Activated T-helper 17 cell treated with anti-CD3 and anti-CD28 coated beads, Interleukin-2, amount 50 U/mL, for 72 hours (primary cell): ENCODE data around the gene PPP2R1B. TPM values are rescaled to one million over a fixed set of nuclear protein-coding genes. Genes with fewer than 3 reads are reported as not detected.

Source experiments
- ATAC-seq: fragments of 150-1000 bp; cut with Tn5 transposase; replicated peaks from 2 replicates; pipeline ENCODE4 v1.10.0; 2021; ENCODE audit warnings: mild to moderate bottlenecking, moderate library complexity
- H3K27ac Mint-ChIP-seq: one replicate; pipeline ENCODE4 v1.8.0; 2022; ENCODE audit warnings: mixed read lengths
- H3K27me3 Mint-ChIP-seq: one replicate; pipeline ENCODE4 v1.8.0; 2022; ENCODE audit warnings: mixed read lengths
- H3K36me3 Mint-ChIP-seq: one replicate; pipeline ENCODE4 v1.8.0; 2022; ENCODE audit warnings: low read depth, mild to moderate bottlenecking, mixed read lengths
- H3K4me1 Mint-ChIP-seq: one replicate; pipeline ENCODE4 v1.8.0; 2022; ENCODE audit warnings: mixed read lengths
- H3K4me3 Mint-ChIP-seq: one replicate; pipeline ENCODE4 v1.8.0; 2022; ENCODE audit warnings: mild to moderate bottlenecking, mixed read lengths
- H3K9me3 Mint-ChIP-seq: one replicate; pipeline ENCODE4 v1.8.0; 2022; ENCODE audit warnings: mixed read lengths
- total RNA-seq, 2 donors: library from RNA; stranded (reverse); gene quantifications; one replicate each; pipeline ENCODE4 v1.2.3, GENCODE V29; 2022

PPP2R1B gene
- total RNA-seq, 2 donors from 2014 or later = 46.9 to 72.6 TPM

DNA sequence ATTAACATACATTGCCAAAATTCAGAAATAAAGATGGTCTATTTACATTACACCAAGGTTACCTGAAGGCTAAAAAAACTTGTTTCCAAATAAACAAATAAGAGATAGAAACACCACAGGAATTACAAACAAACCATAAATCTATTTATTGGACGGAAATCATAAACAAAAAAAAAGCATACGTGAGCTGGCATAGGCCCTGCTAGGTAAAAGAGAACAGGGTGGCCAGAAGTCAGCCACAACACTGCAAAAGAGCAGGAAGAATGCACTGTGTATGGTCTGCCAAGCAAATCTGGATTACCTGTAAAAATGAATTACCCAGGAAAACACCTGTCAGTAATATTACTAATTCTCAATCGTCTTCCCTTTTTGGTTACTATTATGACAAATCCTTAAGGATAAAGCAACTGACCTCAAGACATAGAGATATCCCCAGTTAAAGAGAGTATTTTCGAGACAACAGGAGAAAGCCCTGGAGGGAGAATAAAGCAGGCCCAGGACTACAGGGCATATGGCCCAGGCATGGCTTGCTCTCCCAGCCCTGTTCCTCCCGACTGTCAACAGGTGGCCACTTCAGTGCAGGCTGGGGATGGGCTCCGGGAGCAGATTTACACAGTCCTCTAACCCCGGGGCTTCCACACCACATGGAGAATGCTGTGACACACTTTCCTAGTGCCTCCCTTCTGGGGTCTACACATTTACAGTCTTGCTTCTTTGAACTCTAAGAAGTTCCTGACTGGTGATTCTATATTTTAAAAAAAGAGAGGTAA is 18.0 kb downstream of the PPP2R1B start:
- no peaks in the 10 kb centered on the region for H3K4me1 Mint-ChIP-seq
- no peaks in the 10 kb centered on the region for H3K9me3 Mint-ChIP-seq
- H3K27ac Mint-ChIP-seq = peak overlapping the region; percentile 3
- no peak for ATAC-seq
- peaks cover 99% of the 10 kb centered on the region for H3K36me3 Mint-ChIP-seq
- H3K4me3 Mint-ChIP-seq = no peak overlapping the region
- H3K27me3 Mint-ChIP-seq = no peaks in the 10 kb centered on the region

DNA sequence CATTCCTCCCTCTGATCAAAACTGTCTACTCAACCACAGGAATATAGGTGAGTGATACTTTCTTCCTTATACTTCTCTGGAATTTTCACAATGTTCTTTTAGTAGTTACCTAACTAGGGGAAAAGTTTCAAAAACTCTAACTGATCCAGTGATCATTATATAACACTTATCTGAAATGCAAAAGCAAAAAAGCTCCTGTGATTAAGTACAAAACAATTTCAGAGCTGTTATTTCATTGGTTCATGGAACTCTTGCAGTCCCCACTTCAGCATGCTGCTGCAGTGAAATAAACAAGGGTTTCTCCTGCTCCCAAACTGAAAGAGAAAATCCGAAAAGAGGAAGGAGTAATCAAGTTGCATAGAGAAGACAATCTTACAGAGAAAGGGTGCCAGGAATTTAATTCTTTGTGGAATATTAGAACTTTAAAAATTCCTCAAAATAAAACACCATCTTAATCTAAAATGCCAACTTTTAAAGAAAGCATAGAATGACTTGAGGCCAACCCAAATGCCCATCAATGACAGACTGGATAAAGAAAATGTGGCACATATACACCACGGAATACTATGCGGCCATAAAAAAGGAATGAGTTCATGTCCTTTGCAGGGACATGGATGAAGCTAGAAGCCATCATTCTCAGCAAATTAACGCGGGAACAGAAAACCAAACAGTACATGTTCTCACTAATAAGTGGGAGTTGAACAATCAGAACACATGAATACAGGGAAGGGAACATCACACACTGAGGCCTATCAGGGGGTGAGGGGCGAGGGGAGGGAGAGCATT is 20.3 kb downstream of the PPP2R1B start:
- peaks cover 100% of the 10 kb centered on the region for H3K36me3 Mint-ChIP-seq
- H3K9me3 Mint-ChIP-seq = no peaks in the 10 kb centered on the region
- no peak overlapping the region for H3K4me3 Mint-ChIP-seq
- H3K4me1 Mint-ChIP-seq = no peaks in the 10 kb centered on the region
- no peak for ATAC-seq
- H3K27me3 Mint-ChIP-seq = no peaks in the 10 kb centered on the region
- H3K27ac Mint-ChIP-seq = no peak overlapping the region

DNA sequence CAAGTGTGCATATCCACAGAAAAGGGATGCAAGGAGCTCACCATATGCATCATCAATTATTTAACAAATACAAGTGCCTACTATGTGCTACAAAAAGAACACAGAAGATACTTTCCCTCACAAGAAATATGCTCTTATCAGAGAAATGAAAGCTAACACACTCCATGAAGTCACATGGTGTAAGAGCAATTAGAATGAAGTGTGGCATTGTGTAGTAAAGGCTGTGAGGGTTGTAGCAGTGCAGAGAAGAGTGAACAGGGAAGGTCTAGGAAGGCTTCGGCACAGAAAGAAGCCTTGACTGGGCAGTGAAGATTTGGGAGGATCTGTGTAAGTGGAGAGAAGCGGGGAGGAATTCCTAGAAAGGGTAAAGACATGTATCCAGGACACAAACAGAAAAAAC is 22.5 kb downstream of the PPP2R1B start:
- ATAC-seq = no peak
- H3K27me3 Mint-ChIP-seq = no peaks in the 10 kb centered on the region
- no peak overlapping the region for H3K4me3 Mint-ChIP-seq
- peaks cover 96% of the 10 kb centered on the region for H3K36me3 Mint-ChIP-seq
- no peaks in the 10 kb centered on the region for H3K9me3 Mint-ChIP-seq
- H3K4me1 Mint-ChIP-seq = no peaks in the 10 kb centered on the region
- H3K27ac Mint-ChIP-seq = no peak overlapping the region

DNA sequence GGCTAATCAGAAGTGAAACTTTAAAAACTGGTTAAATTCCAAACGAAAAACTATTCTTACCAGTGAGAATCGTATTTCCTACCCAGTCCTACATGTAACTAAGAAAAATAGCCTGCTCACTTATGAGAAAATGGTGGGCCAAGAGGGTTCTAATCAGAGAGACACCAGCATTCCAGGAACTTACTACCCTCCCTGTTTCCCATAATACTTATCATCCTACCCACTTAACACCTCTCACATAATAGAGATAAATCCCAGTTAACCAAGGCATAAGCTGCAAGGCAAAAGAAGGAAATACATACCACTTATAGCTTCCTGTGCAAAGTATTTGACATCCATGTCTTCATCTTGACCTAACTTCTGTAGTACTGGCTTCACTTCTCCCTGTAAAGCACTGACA is 24.4 kb downstream of the PPP2R1B start:
- no peak for ATAC-seq
- Mint-ChIP-seq H3K36me3 (peaks cover 83% of the 10 kb centered on the region), H3K27me3 (no peaks in the 10 kb centered on the region), H3K27ac (no peak overlapping the region), H3K4me1 (no peaks in the 10 kb centered on the region), H3K9me3 (no peaks in the 10 kb centered on the region), H3K4me3 (no peak overlapping the region)

DNA sequence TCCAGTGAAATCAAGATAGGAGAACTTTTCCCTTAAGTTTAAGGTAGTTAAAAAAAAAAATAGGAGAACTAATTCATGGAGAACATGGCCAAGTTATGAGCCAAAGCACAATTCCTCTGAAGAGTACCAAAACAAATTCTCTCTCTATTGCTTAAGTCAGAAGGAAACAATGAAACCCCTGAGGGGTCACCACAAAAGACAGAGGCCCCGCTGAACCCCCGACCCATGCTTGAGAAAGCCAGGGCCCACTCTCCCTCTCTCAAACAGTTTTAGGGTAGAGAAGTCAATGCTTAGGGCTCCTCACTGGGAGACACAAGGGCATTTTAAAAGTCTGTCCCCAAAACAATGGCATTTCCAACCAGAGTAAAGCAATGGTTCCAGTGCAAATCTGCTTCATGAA is 26.9 kb downstream of the PPP2R1B start:
- Mint-ChIP-seq H3K27ac (no peak overlapping the region), H3K4me1 (no peaks in the 10 kb centered on the region), H3K9me3 (no peaks in the 10 kb centered on the region), H3K36me3 (peaks cover 59% of the 10 kb centered on the region), H3K27me3 (no peaks in the 10 kb centered on the region), H3K4me3 (no peak overlapping the region)
- no peak for ATAC-seq

DNA sequence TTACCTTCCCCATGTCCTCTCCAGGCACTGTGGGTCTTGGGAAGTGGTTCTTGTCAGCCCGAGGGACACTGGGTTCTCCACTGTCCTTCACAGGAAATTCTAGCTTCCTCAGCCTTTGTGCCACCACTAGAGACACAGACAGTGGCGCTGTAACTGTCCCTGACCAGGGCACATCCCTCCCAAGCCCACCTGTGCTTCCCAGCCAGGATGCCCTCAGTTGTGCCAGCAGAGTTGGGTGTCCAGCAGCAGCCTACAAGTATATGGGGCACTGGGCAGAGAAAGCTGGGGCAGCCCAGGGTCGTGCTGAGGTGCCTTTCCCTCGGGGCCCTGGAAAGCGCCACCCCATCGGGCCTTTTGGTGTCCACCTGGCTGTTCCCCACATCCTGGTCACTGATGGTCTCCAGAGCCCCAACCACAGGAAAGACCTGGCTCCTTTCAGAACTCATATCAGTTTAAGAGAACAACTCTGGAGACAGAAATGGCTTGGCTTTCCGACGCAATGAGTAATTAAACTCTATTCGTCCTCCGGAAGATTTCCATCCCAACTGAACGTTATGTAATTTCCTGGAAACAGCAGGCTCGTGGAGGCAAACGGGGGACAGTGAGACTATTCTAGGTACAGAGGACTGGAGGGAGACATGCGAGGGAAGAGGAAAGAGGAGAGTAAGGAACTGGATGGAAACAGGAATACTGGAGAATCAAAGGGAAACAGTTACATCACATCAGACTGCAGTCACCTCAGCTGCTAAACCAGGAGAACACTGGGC is 28.6 kb downstream of the PPP2R1B start:
- no peaks in the 10 kb centered on the region for H3K9me3 Mint-ChIP-seq
- no peak overlapping the region for H3K4me3 Mint-ChIP-seq
- no peaks in the 10 kb centered on the region for H3K4me1 Mint-ChIP-seq
- H3K36me3 Mint-ChIP-seq = peaks cover 42% of the 10 kb centered on the region
- H3K27ac Mint-ChIP-seq = peak overlapping the region; percentile 9
- ATAC-seq = no peak
- H3K27me3 Mint-ChIP-seq = no peaks in the 10 kb centered on the region

DNA sequence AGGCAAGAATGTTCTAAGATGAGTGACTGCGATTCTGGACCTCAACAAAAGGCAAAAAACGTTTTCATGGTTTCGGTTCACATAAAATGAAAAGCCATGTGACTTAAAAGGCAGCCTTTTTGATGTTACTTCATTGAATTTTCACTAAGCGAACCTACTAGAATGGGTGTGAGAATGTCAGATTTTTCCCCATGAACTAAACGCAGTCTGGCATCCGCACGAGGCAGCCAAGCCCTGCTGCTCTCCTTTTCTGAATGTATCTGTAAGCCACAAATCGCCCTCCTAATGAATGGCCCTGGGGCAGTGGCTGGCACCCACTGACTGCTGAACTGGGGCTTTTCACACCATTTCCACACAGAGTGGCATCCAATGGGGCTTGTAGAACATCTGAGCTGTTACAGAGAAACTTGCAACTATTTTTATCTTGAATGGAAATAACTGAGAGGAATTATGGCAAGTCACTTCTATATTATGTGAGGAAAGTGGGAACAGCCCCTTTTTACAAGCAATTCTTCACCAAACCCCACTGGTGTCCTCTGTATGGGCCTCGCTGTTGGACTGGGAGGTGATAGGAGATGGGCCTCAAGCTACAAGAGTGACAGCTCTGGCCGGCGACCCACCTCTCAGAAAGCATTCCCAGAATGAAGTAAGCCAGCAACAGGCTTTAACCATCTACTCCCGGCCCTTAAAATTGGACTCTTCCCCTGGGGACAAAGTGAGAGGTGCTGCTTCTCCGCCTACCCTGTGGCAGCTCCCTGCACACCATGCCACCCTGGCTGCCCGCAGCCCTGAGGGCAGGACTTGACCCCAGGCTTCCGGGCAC is 29.4 kb downstream of the PPP2R1B start:
- H3K27me3 Mint-ChIP-seq = no peaks in the 10 kb centered on the region
- ATAC-seq = no peak
- H3K36me3 Mint-ChIP-seq = peaks cover 34% of the 10 kb centered on the region
- H3K27ac Mint-ChIP-seq = peak overlapping the region; percentile 46
- H3K4me1 Mint-ChIP-seq = no peaks in the 10 kb centered on the region
- H3K9me3 Mint-ChIP-seq = no peaks in the 10 kb centered on the region
- H3K4me3 Mint-ChIP-seq = no peak overlapping the region

DNA sequence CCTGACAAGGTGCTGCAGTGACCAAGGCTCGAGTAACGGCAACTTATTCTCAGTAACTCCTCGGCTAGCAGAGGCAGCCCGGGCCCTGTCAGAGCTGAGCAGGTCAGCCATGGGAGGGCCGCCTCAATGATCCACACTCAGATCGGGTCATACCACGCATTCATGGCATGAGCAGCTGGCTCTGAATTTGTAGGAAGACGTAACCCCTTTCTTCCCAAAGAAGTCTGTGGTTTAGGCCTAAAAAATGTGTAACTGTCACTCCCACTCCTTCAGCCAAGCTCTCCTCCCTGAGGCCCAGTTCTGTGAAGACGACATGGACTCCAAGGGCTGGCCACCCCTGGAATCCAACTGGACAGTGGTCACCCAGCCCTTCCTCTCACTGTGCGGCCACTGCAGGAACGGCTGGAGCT is 30.0 kb downstream of the PPP2R1B start:
- Mint-ChIP-seq H3K27ac (peak overlapping the region; percentile 46), H3K4me1 (no peaks in the 10 kb centered on the region), H3K27me3 (no peaks in the 10 kb centered on the region), H3K4me3 (no peak overlapping the region), H3K36me3 (peaks cover 28% of the 10 kb centered on the region), H3K9me3 (no peaks in the 10 kb centered on the region)
- no peak for ATAC-seq

DNA sequence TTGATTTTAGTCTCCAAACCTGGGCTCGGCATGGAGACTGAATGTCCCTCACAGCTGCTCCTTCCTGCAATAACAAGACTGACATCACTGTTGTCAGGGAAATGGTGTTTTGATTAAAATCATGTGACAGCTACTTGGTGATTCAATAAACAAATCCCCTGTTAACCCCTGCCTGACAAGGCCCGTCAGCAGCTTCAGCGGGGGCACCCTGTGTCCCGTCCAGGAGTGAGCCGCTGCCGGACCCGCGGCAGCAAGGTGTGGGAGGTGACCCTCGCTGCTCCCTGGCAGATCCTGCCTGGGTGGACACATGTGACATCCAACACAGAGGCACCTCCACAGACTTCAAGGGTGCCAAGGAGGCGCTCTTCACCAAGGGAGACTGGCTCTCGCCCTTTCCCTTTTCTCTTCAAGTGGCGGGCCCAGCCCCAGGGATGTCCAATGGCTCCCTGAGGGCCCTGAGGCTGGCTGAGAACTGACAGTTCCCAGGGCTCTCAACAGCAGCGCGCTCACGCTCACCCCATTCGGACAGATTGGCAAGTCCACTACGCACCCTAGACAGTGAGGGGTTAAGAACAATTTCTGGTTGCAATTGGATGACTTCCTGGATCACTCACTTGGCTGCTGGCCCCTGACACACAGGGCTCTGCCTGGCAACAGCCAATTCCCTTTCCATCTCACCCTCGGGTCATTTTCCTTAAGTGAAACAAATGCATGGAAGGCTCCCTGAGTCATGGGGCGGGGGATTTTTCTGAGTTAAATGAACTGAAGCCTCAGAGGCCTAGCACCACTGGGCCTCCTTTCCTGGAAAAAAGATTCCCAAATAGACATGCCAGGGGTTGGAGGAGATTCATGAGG is 30.7 kb downstream of the PPP2R1B start:
- Mint-ChIP-seq H3K4me1 (no peaks in the 10 kb centered on the region), H3K27me3 (no peaks in the 10 kb centered on the region), H3K27ac (peak overlapping the region; percentile 31), H3K9me3 (no peaks in the 10 kb centered on the region), H3K36me3 (peaks cover 21% of the 10 kb centered on the region), H3K4me3 (no peak overlapping the region)
- no peak for ATAC-seq

DNA sequence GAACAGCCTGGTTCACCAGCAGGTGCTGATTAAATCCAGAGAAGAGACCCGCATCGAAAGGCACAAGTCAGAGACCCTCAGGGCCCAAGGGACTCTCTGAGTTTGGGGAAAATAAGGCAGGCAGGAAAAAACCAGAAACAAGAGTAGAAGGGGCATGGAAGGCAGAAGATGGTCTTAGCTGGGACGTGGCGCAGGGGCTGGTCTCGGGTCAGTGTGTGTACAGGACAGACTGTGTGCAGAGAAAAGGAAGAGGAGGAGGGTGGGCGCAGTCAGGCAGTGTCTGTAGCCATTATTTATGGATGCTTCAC is 31.3 kb downstream of the PPP2R1B start:
- Mint-ChIP-seq H3K27ac (peak overlapping the region; percentile 31), H3K27me3 (no peaks in the 10 kb centered on the region)

DNA sequence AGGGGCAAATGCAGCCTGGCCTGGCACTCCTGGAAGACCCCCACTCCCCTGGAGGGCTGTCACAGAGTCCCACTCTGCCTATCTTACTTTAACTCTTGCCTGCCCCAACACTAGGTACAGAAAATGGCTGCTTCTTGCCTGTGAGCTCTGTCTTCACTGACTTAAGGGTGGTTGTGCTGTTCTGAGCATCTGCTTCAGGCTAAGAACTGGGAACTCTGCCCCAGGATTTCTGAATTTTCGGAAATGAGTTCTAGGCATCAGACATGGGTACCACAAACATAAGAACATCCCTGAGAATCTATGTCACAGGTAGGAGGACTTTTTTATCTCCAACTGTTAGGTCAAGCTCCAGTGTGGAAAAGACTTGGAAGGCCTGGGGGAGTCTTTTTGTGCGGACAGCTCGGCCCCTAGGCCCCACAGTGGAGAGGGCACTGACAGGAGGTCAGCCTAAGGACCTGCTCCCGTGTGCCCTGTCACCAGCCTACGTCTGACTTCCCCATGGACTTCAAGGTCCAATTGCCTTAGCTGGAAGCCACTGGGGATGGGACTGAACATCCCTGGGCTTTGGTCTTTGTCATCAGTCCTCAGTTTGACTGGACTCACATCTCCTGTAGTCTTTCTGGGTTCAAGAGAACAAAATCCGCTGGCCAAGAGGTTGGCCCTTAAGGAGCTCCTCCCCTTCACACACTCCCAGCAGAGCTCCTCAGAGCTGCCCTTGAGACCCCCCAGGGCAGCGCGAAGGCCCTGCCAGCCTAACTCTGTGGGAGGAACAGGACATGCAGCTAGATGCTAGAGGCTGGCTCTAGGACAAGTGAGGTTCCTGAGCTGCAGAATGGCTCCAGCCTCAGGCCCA is 31.9 kb downstream of the PPP2R1B start:
- Mint-ChIP-seq H3K36me3 (peaks cover 11% of the 10 kb centered on the region), H3K4me3 (no peak overlapping the region), H3K27ac (peak overlapping the region; percentile 31), H3K4me1 (no peaks in the 10 kb centered on the region), H3K9me3 (no peaks in the 10 kb centered on the region), H3K27me3 (no peaks in the 10 kb centered on the region)
- no peak for ATAC-seq

More for the DNA sequence above, 31.3 kb downstream of the PPP2R1B start:
- ATAC-seq = no peak
- Mint-ChIP-seq H3K4me3 (no peak overlapping the region), H3K9me3 (no peaks in the 10 kb centered on the region), H3K36me3 (peaks cover 16% of the 10 kb centered on the region), H3K4me1 (no peaks in the 10 kb centered on the region)

DNA sequence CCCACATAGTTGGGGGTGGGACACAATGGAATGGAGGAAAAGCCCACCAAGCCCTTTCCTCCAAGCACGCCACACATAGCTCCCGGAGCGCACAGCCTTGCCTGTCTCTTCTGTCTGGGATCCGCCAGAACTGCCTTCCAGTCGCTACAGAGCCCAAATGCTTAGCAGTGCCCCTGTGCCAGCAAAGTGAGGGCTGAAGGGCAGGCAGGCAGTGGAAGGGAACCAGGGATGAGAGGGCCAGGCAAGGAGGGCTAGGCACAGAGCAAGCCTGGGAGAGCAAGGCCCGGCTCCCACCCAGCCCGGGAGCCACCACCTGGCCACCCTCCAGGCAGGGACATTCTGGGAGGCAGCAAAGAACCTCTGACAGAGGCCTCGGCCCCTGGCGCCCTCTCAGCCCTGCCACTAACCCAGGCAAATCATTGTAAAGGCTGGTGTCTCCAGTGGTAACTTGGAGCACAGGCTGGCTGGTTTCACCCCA is 32.5 kb downstream of the PPP2R1B start:
- no peaks in the 10 kb centered on the region for H3K4me1 Mint-ChIP-seq
- H3K4me3 Mint-ChIP-seq = no peak overlapping the region
- H3K27ac Mint-ChIP-seq = no peak overlapping the region
- no peaks in the 10 kb centered on the region for H3K9me3 Mint-ChIP-seq
- ATAC-seq = no peak
- no peaks in the 10 kb centered on the region for H3K27me3 Mint-ChIP-seq
- peaks cover 7% of the 10 kb centered on the region for H3K36me3 Mint-ChIP-seq

DNA sequence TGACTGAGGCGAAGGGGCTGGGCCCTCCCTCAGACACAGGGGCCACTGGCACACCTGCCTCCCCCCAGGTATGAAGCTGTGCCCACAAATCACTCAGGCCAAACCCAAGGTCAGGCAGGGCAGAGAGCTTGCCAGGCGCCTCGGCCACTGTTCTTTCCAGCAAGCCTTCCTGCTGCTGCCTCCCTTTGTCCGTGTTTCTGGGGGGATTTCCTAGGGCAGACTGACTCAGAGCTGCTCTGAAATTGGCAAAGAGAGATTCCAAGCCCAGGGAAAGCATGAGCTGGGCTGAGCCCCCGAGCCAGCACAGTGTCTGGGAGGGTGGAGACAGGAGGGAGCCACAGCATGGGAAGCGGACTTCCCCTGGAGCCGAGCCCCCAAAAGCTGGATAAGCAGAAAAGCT is 33.2 kb downstream of the PPP2R1B start:
- H3K36me3 Mint-ChIP-seq = peaks cover 3% of the 10 kb centered on the region
- no peak for ATAC-seq
- no peak overlapping the region for H3K4me3 Mint-ChIP-seq
- no peak overlapping the region for H3K27ac Mint-ChIP-seq
- H3K4me1 Mint-ChIP-seq = no peaks in the 10 kb centered on the region
- no peaks in the 10 kb centered on the region for H3K9me3 Mint-ChIP-seq
- no peaks in the 10 kb centered on the region for H3K27me3 Mint-ChIP-seq
